ENCODE measurements around the gene NOS1AP. TPM values are rescaled to one million over a fixed set of nuclear protein-coding genes. Genes with fewer than 3 reads are reported as not detected.
A peak's percentile ranks its signal among the peaks of the same experiment; 100 is the strongest.

The NOS1AP gene
- total RNA-seq, 2 donors from 2014 or later = 3.1 to 4.0 TPM

- Histone ChIP-seq H3K27me3 (no peaks in the 10 kb centered on the region), H3K4me1 (peaks cover 6% of the 10 kb centered on the region), H3K9me3 (no peaks in the 10 kb centered on the region), H3K36me3 (replicated peaks in 1 of 2; ENCODE audit: insufficient read depth in 1 of 2, low read depth in 2 of 2) (no peaks in the 10 kb centered on the region), H3K27ac (no peak overlapping the region), H3K4me3 (no peak overlapping the region)
- ATAC-seq (no peak), DNase-seq (no peak)
- TF ChIP-seq CTCF (IDR thresholded peaks at IDR 0.05) = no peak
- no peak for TF ChIP-seq POLR2A (IDR thresholded peaks at IDR 0.05)
- WGBS, 2 donors = 72 to 95% methylated on average over 1 of the region's 1 CpG
- intact Hi-C loops (cut with DNase I) = no loop called here
Measured at GRCh38 chr1:162342452-162342983, 273.0 kb downstream of the NOS1AP start.

GRCh38 chr1:162343470-162343869 lies 274.0 kb downstream of the NOS1AP start:
- TF ChIP-seq POLR2A (IDR thresholded peaks at IDR 0.05) (no peak), CTCF (IDR thresholded peaks at IDR 0.05) (no peak)
- ATAC-seq (no peak), DNase-seq (no peak)
- no peaks in the 10 kb centered on the region for H3K36me3 ChIP-seq (replicated peaks in 1 of 2; ENCODE audit: insufficient read depth in 1 of 2, low read depth in 2 of 2)
- H3K4me1 ChIP-seq = peaks cover 6% of the 10 kb centered on the region
- no peaks in the 10 kb centered on the region for H3K9me3 ChIP-seq
- intact Hi-C loops (cut with DNase I) = no loop called here
- H3K4me3 ChIP-seq = no peak overlapping the region
- 87 to 89% methylated on average over 5 of the region's 5 CpGs for WGBS, 2 donors
- H3K27me3 ChIP-seq = no peaks in the 10 kb centered on the region
- H3K27ac ChIP-seq = no peak overlapping the region

- Histone ChIP-seq H3K4me1 (peaks cover 6% of the 10 kb centered on the region), H3K9me3 (no peaks in the 10 kb centered on the region), H3K4me3 (no peak overlapping the region), H3K27me3 (no peaks in the 10 kb centered on the region), H3K27ac (no peak overlapping the region), H3K36me3 (replicated peaks in 1 of 2; ENCODE audit: insufficient read depth in 1 of 2, low read depth in 2 of 2) (no peaks in the 10 kb centered on the region)
- no peak for TF ChIP-seq POLR2A (IDR thresholded peaks at IDR 0.05)
- no peak for TF ChIP-seq CTCF (IDR thresholded peaks at IDR 0.05)
- intact Hi-C loops (cut with DNase I) = no loop called here
- ATAC-seq = no peak
- no peak for DNase-seq
- 23 to 24% methylated on average over 3 of the region's 3 CpGs for WGBS, 2 donors
Measured at GRCh38 chr1:162347281-162347680, 277.8 kb downstream of the NOS1AP start.

- TF ChIP-seq CTCF (IDR thresholded peaks at IDR 0.05) (no peak), POLR2A (IDR thresholded peaks at IDR 0.05) (no peak)
- Histone ChIP-seq H3K4me1 (peaks cover 6% of the 10 kb centered on the region), H3K9me3 (no peaks in the 10 kb centered on the region), H3K27ac (no peak overlapping the region), H3K4me3 (no peak overlapping the region), H3K27me3 (no peaks in the 10 kb centered on the region), H3K36me3 (replicated peaks in 1 of 2; ENCODE audit: insufficient read depth in 1 of 2, low read depth in 2 of 2) (no peaks in the 10 kb centered on the region)
- 60 to 63% methylated on average over 11 of the region's 11 CpGs for WGBS, 2 donors
- ATAC-seq = peak; percentile 18
- intact Hi-C loops (cut with DNase I) = no loop called here
- no peak for DNase-seq
Measured at GRCh38 chr1:162349635-162350330, 280.3 kb downstream of the NOS1AP start.

Data from body of pancreas (tissue), 4 donors.